ENCODE measurements around the gene TENT5A.
A peak's percentile ranks its signal among the peaks of the same experiment; 100 is the strongest.
"Not testable (repeated sequence)": the region's sequence is repeated elsewhere in the genome, so short reads cannot be mapped to it uniquely, and the experiment has no call there.

Gene TENT5A
- 5.8 to 25.4 (median 19.9) reads per million in 4 experiments for total RNA-seq

DNA sequence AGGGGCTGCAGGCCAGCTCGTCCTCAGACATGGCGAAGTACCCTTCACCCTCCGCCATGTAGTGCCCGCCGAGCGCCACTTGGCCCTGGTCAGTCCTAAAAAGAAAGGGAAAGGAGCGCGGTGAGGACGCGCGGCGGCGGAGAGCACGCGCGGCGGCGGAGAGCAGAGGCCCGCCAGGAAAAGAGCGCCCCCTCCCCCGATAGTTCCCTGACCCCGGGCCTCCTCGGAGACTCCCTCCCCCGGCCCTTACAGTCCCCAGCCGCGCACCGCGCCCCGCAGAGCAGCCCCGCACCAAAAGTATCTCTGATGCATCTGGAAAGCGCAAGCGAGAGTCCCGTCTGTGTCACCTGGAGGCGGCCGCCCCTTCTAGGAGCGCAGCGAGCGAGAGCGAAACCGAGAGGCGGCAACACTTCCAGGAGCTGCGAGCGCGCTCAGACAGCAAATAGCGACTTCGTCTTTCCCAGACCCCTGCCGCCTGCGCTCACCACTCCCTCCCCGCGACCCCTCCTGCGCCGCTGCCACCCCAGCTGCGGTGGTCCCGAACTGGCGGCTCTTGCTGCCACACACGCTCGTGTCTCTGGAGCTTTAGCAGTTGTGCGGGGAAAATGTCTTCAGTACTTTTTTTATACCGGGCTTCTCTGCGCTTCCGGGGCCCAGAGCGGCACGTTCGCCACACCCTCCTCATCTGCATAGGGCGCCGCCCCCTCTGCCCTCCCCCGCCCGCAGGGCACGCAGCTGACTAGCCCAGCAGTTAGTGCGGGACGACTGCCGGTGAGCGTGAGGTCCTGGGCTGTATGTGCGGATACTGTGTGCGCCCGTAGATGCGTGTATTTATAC is at the start of gene TENT5A:
TSS of gene TENT5A (minus strand) at position 598 of the 837 bp plus-strand sequence. CDS start at position 58, 540 bp downstream.
- DNase-seq = peak; percentile 75

DNA sequence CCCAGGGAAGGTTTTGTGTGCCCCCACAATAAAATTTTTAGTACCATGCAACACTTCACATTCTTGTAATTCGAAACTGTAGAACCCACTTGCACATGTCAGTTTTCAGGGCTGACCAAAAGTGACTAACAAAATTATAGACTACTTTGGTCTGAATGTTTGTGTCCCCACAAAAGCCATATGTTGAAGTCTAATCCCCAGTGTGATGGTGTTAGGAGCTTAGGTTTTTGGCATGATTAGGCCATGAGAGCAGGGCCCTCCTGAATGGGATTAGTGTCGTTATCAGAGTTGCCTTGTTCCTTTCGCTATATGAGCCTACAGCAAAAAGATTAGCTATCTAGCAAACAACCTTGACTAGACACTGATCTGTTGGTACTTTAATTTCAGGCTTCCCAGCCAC is 49.0 kb upstream of the TENT5A start:
- no peak for DNase-seq

DNA sequence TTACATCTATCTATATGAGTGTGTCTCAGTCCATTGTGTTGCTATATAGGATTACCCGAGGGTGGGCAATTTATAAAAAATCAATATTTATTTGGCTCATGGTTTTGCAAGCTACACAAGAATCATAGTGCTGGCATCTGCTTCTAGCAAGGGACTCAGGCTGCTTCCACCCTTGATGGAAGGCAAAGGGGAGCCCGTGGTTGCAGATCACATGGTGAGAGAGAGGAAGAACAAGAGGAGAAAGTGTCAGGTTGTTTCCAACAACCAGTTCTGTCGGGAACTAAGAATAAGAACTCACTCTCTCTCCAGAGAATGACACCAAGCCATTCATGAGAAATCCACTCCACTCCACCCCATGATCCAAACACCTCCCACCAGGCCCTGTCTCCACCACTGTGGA is 48.2 kb upstream of the TENT5A start:
- no peak for DNase-seq

DNA sequence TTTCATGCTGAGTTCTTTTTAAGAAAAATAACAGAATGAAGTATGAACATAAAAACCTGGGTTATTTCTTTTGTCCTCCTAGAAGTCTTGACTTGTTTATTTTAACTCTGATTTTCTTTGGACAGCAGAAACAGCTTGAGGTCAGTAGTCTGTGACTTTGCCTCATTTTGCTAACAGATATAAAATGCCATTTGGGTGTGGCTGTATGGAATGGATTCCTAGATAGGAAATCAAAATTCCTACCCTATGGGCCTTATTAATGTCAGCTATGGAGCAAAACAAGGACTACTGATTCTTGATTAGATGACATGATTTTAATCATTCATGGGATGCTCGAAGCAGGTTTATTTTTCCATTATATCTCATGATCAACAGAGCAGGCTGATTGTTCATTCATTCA is 46.8 kb upstream of the TENT5A start:
- DNase-seq = no peak

DNA sequence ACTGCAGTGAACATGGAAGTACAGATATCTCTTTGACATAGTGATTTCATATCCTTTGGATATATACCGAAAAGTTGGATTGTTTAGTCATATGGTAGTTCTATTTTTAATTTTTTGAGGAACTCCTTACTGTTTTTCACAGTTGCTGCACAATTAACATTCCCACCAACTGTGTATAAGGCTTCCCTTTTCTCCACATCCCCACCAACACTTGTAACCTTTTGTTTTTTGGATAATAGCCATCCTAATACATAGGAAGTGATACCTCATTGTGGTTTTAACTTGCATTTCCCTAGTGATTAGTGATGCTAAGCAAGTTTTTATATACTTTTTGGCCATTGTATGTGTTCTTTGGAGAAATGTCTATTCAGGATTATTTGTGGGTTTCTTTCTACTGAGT is 45.1 kb upstream of the TENT5A start:
- no peak for DNase-seq

DNA sequence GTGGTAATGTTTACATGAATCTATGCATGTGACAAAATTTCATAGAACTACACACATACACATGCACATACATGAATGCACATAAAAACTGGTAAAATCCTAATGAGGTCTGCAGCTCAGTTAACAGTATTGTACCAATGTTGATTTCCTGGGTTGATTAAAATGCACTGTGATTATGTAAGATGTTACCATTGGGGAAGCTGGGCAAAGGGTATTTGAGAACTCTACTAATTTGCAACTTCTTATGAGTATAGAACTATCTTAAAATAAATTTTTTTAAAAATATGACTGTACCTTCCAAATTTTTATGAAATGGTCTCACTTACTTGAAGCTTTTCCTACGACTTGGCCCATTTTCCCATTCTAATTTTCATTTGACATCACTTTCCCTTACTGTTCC is 43.4 kb upstream of the TENT5A start:
- DNase-seq = no peak

DNA sequence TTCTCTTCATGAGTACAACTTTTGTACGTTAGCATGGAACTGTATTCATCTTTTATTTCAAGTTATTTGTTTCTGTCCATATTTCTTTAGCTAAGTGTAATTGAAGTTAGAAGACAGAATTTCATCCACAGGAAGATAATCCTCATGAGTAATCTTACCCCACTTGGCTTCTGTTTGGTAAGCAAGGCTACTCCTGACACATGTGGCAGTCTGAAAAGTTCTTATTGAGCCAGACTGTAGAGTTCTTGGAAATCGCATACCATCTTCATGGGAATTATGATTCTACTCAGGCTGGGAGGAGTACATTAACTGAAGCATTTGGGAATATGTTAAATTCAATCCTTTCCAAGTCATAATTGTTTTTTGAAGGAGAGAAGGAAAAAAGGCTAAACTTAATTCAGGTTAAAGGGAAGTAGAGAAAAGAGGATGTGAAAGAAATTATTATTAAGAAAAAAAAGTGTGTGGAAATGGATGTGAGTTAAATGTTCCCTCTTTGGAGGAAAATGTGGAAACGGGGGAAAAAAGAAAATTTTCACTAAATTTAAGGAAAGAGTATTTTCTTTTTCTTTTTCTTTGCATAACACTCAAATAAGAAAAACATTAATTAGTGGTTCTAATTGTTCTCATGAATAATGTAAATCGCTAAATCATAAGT is 41.5 kb upstream of the TENT5A start:
- DNase-seq = no peak

DNA sequence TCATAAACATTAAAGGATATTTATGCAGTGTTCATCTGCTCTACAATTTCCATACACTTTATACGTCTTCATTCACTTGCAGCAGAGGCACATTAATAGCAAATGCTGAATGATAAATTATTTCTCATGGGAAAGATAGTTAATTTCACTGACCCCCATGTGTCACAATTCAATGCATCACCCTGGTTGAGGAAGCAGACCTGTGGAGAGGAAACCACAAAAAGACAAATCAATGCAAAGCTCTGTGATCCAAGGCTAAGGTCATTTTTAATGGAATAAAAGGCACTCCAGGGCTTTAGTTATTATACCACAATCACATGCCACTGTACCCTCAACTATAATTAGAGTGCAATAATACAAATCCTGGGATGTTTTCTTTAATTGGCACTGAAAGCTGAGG is 40.3 kb upstream of the TENT5A start:
- no peak for DNase-seq

DNA sequence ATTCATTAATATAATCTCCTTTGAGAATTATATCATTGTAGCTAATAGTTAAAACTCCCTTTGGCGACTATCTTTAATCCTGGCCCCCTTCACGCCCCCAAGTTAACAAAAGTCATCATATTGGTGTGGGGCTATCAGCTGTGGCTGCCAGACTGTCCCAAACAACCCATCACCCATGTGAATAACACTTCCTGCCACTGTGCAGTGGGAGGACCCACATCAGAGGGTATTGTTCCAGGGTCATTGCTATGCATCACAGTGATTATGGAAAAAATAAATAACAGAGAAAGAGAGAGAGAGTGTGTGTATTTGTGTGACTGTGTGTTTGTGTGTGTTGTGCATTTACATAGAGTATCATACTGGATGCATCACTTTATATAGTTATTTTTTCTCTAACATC is 39.3 kb upstream of the TENT5A start:
- DNase-seq = no peak

DNA sequence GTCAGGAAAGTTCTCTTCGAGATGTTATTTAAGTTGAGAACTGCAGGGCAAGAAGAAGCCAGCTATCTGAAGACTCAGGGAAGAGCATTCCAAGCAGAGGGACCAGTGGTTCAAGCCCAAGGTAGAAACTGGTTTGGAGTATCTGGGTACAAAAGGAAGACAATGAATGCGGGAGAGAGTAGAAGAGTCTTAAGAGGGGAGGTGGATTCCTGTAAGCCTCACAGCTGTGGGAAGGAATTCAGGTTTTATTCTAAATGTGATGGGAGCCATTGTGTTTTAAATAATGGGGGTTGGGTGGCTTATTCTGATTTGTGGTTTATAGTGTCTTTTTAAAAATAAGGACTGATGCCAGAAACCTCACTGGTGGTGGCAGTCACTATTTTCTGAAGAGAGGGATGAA is 37.6 kb upstream of the TENT5A start:
- DNase-seq = no peak

DNA sequence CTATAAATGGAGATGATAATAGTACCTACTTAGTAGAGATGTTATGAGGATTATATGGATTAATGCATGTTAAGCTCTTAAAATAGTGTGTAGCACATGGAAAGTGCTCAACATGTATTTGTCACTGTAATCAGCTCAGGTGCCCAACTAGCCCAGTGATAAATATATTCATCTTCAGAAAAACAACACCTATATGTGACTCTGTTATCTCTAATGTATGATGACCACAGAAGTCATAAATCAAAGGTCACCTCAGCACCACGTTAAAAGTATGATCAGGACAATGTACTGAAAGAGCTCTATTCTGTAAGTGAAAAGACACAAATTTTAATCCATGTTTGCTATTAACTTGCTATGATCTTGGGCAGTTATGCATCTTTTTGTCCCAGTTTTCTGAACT is 36.8 kb upstream of the TENT5A start:
- no peak for DNase-seq

DNA sequence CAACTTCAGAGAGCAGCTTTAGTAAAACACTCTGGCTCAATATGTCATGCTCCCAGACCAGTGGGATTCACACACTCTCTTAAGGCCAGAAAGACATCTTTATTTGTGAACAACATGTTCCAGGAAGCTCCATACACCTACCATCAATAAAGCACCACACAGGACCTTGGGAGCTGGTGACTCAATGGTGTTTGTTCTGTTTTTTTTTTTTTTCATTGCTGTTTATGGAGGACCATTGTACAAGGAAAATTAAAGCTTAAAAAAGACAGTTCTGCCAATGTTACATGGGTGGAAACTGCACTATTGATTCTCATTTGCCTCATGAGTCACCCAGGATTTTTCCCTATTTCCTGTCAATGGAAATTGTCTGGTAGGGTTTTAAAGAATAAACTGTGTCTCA is 36.3 kb upstream of the TENT5A start:
- DNase-seq = no peak

DNA sequence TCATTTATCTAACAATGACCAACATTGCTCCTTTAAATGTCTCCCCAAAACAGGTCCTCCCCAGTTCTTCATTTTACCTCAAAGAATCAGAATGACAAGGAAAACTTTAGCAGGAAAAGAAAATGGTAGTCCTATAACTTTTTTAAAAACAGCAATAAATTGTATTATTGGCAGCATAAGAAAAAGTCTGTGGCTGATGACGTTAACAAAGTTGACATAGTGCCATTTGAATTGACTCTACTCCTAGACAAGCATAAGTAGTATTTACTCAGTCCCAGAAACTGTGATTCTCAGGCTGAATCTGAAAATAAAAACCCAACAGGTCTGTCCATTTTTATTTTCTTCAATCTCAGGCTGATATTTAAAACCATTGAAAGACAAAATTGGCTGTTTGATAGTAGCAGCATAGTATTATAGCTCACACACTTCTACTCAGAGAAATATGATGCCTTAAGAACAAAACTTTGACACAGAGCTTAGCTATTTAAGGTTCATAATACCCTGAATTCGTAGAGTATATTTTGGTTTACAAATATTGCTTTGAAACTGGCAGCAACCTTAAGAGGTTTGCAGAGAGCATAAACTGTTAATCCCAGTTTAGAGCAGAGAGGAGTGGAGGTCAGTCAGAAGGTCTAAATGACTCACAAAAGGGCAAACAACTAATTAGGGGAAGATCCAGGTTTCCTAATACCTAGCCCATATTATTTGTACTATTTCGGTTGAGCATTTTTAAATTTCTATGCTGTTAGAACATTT is 35.0 kb upstream of the TENT5A start:
- DNase-seq = no peak

DNA sequence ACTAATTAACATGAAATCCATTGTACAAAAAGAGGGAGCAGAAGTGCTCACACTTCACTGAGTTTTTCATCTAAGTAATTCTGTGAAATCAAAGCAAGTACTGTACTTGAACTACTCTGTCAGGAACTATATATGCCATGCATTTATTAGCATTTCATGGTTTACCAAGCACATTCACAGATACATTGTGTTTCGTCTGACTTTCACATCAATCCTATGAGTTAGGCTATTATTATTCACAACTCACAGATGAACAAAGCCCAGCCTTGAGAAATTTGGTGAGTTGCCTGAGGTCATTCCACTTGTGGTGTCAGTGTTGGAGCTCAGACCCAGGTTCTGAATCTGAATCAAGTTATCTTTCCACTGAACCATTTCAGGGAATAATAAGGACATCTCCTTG is 33.7 kb upstream of the TENT5A start:
- no peak for DNase-seq

DNA sequence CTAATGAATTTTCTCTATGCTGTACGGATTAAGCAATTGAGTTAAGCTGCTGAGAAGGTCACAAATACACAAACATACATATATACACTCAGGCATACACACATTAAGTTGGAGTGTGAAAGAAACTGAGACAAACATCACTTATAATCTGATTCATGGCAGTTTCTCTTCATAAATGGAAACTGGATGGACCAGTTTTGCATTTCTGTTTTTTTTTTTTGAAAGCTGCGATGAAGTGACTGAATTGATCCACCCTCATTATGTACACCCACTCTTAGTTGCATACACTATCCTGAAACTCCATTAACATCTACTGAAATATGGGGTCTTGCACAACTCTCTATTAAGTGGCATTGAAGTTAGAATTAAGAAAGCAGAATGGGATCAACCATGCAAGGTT is 32.9 kb upstream of the TENT5A start:
- DNase-seq = no peak

DNA sequence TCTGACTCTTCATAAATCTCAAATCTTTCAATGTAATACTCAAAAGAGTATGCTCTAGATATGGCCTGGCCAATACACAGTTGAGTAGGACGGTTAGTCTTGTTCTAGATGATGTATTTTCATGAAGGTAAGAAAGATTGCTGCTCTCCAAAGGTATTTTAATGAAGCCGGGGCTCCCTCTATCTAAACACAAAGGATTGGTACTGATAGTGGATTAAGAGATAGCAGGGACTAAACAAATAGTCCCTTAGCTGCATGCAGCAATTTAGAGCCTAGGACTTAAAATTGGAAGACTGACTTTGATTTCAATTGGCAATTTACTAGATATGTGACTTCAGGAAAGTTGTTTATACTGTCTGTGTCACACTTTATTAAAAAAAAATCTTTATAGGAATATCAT is 31.4 kb upstream of the TENT5A start:
- DNase-seq = no peak

DNA sequence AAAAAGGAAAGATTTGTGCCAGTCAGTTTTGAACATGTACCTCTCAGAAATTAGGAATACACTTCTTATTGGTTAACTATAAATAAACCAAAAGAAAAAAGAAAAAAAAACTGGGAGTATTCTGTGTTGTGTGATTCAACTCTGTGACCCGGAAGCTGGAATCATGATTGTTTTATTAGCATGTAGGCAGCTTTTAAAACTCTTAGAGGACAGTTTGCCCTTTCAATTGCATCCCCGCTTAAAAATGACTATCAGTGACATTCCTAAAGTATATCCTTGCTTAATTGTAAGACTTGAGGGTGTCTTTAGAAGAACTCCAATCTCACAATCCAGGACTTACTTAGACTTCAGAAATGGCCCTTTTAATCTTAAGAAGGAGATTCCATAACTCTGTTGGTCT is 29.1 kb upstream of the TENT5A start:
- DNase-seq = no peak

DNA sequence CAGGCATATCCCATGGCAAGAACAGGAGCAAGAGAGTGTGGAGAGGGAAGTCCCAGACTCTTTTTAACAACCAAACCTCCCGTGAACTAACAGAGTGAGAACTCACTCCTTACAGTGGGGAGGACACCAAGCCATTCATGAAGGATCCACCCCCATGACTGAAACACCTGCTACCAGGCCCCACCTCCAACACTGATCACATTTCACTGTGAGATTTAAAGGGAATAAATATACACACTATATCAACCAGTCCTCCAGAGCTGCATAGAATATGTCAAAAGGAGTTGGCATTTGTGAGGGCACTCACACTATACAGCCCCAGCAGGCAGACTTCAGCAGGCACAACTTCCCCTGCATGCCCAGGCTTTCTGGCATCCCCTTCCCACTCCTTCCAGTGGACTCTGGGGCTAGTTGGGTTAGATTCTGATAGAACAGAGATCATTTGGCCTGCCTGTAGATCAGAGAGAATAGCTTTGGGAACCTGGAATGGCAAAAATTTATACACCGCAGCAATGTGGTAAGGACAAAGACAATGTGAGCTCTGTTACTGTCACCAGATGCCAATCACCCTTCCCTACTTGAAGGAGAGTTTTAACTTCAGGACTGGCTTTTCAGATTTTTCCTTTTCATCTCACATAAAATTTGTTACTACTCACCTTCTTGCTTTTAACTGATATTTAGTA is 25.2 kb upstream of the TENT5A start:
- no peak for DNase-seq

DNA sequence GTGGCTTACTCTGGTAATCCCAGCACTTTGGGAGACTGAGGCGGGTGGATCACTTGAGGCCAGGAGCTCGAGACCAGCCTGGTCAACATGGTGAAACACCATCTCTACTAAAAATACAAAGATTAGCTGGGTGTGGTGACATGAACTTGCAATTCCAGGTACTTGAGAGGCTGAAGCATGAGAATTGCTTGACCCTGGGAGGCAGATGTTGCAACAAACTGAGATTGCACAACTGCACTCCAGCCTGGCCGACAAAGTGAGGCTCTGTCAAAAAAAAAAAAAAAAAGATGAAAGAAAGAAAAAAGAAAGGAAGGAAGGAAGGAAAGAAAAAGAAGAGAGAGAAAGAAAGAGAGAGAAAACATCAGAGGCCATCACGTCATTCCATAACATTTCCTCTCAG is 23.7 kb upstream of the TENT5A start:
- not testable (repeated sequence) for DNase-seq

DNA sequence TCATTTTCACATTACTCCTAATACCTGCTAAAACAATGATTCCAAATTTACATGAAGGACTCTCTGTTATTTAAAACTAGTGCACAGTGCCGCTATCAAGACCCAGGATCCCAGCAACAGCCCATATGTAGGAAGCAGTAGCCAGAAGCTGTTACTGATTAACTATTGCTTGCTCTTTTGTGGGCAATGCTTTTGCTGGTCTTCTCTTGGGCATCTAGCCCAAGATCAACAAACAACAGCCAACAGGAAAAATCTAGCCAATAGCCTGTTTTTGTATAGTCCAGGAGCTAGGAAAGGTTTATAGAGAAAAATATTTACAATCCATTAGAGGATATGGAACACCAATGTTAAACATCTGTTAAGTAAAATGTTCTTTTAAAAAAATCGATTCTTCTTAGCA is 22.1 kb upstream of the TENT5A start:
- no peak for DNase-seq

DNA sequence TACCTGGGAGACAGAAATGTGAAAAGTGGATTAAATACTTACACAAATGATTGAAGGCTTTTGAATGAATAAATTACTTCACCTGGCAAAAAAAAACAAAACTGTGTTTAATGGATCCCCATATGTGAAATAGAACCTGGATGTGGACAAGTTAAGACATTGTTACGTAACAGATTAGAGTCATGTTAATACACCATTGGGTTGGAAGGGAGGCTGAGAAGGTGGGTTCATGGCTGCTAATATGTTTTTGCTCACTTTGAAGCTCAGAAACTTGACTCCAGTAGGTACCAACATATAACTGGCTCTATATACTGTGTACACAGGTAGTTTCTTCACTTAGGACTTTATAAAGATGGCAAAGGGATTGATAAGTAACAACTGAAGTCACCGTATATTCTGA is 21.4 kb upstream of the TENT5A start:
- DNase-seq = no peak

DNA sequence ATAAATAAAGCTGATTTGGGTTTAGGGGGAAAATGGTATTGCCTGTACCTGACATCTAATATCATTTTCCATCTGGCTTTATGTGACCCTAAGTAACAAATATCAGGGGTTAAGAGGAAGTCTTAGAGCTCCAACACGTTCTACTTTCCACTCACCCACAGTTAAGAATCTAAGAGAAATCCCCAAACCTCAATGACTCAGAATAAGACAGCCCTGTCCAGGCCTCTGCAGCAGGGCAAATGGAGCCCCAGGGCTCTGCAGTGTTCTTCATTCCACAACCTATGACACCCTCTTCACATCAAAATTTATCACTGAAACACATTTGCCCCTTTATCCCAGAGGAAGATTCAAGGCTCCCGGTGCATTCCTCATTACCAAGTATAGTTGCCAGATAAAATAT is 20.3 kb upstream of the TENT5A start:
- DNase-seq = no peak

DNA sequence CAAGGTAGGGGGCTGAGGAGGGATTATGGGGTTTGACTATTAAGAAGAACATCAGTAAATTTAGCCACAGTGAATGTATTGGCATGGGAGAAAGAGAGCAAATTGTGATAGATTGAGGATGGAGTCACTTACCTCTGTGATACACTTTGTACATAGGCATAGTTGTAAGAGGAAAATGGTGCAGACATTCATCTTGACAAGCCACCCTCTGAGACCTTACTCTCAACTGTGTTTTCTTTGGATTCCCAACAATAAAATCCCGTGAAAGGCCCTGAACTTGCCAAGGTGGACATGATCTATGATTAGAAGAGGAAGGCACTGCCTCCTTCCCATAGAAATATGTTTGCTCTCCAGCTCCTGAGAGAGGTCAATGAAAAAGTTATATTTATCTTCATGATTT is 18.6 kb upstream of the TENT5A start:
- DNase-seq = no peak
